PFSK-1 (cell line): ENCODE results near the gene MYORG.

Experiments used
- FOXP2 ChIP-seq: optimal IDR thresholded peaks from 2 replicates; pipeline ENCODE3; 2011; ENCODE audit warnings: borderline replicate concordance, control low read depth, inconsistent platforms; ENCODE audit not compliant: insufficient read depth; ENCODE audit errors: extremely low read length, extremely low read depth
- POLR2AphosphoS5 ChIP-seq: IDR thresholded peaks from 2 replicates; pipeline ENCODE4 v1.6.1; 2012; ENCODE audit warnings: low read depth, mild to moderate bottlenecking, control low read depth, low read length, moderate library complexity
- REST ChIP-seq, 2 experiments: IDR thresholded peaks; 2 replicates each; pipeline versions ENCODE4 v1.6.1 to v1.8.0; 2011 to 2012; ENCODE audit warnings: low read depth in 2 of 2, low read length in 2 of 2, control low read depth in 1 of 2, inconsistent platforms in 1 of 2, mild to moderate bottlenecking in 1 of 2, moderate library complexity in 1 of 2; ENCODE audit not compliant: insufficient read depth in 1 of 2
- SIN3A ChIP-seq: IDR thresholded peaks from 2 replicates; pipeline ENCODE4 v1.6.1; 2012; ENCODE audit warnings: mild to moderate bottlenecking, low read length, moderate library complexity, borderline replicate concordance; ENCODE audit not compliant: insufficient read depth
- TAF1 ChIP-seq: IDR thresholded peaks from 2 replicates; pipeline ENCODE4 v1.6.1; 2012; ENCODE audit warnings: low read length, control low read depth, borderline replicate concordance; ENCODE audit not compliant: insufficient read depth

GRCh38 chr9:34383904-34384303 lies 7.2 kb upstream of the MYORG start:
- no peak for TF ChIP-seq REST (IDR thresholded peaks at IDR 0.05; ENCODE audit: insufficient read depth in 1 of 2, low read depth in 2 of 2, low read length in 2 of 2)
- TF ChIP-seq TAF1, result no peak
- TF ChIP-seq POLR2AphosphoS5, result no peak
- no peak for TF ChIP-seq SIN3A
- no peak for TF ChIP-seq FOXP2
